ENCODE measurements around the gene ZNF569. TPM values are rescaled to one million over a fixed set of nuclear protein-coding genes. Genes with fewer than 3 reads are reported as not detected.
A peak's percentile ranks its signal among the peaks of the same experiment; 100 is the strongest.

The ZNF569 gene
- total and polyA plus RNA-seq, 2 of the 13 experiments (the other 11 are each of a cell fraction or from before 2014, with no cell fraction given), result 1.4 to 5.7 TPM

DNA sequence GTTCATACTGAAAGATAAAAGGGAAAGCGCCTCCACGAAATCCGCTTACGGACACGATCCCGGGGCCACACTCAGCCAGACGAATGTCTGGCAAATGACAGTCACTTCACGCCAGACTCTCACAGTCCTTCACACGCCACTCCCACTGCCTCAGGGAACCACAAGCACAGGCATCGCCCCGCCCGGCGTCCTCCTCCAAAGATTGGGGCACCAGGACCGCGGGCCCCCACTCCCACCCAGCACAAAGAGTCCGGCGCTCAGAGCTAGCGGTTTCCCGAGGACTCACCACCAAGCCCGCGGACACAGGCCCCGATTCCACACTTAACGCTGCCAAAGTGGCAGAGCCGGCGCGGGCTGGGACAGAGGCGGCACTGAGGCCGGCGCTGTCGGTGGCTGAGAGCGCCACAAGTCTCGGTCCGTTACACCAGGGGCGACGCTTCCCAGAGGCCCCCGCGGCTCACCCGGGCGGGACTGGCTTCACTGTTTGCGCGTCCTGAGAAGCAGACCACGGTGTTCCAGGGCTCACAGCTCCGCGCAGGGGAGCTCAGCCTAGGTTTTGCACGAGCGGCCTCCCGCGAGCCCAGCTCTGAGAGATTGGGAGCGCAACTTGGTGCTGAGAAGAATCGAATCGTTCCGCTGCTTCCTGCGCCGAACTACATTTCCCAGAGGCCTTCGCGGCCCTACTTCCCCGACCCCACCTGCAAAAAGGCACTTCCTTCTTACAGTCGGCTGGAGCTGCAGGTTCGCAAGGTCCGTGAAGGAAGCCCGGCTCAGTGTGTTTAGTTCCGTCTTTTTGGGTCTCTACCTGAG is at the start of gene ZNF569 (continued):
- TF ChIP-seq ZNF678 (CRISPR knock-in tag; IDR thresholded peaks at IDR 0.05) (no peak), ATAD3A (CRISPR knock-in tag; IDR thresholded peaks at IDR 0.05) (0 out of 2 replicates have a peak, but pooled peaks have one; percentile 14), DR1 (CRISPR knock-in tag; IDR thresholded peaks at IDR 0.05) (no peak), TEF (CRISPR knock-in tag; IDR thresholded peaks at IDR 0.05) (no peak), SRSF4 (IDR thresholded peaks at IDR 0.05; ENCODE audit: low read depth, low read length, poor library complexity, severe bottlenecking) (no peak), PLRG1 (conservative IDR thresholded peaks at IDR 0.05) (no peak), HBP1 (CRISPR knock-in tag; IDR thresholded peaks at IDR 0.05; ENCODE audit: low read depth) (peak; percentile 71; the same call in 1 of the 2 replicates), ETV6 (CRISPR knock-in tag; conservative IDR thresholded peaks at IDR 0.05) (no peak), ZNF749 (CRISPR knock-in tag; IDR thresholded peaks at IDR 0.05; ENCODE audit: borderline replicate concordance) (no peak), ZNF7 (CRISPR knock-in tag; IDR thresholded peaks at IDR 0.05) (0 out of 2 replicates have a peak, but pooled peaks have one; percentile 28), PHF20 (CRISPR knock-in tag; IDR thresholded peaks at IDR 0.05) (peak; percentile 93), ZZZ3 (CRISPR knock-in tag; IDR thresholded peaks at IDR 0.05; ENCODE audit: borderline replicate concordance) (0 out of 2 replicates have a peak, but pooled peaks have one; percentile 61), ZKSCAN1 (IDR thresholded peaks at IDR 0.05; ENCODE audit: low read length) (peak; percentile 42; the same call in 1 of the 2 replicates), PPARG (CRISPR knock-in tag; conservative IDR thresholded peaks at IDR 0.05) (0 out of 2 replicates have a peak, but pooled peaks have one; percentile 17), HDAC1 (CRISPR knock-in tag; IDR thresholded peaks at IDR 0.05) (peak; percentile 71), KDM5B (CRISPR knock-in tag; IDR thresholded peaks at IDR 0.05; ENCODE audit: borderline replicate concordance) (peak; percentile 91)
- TF ChIP-seq, protein P1, sequence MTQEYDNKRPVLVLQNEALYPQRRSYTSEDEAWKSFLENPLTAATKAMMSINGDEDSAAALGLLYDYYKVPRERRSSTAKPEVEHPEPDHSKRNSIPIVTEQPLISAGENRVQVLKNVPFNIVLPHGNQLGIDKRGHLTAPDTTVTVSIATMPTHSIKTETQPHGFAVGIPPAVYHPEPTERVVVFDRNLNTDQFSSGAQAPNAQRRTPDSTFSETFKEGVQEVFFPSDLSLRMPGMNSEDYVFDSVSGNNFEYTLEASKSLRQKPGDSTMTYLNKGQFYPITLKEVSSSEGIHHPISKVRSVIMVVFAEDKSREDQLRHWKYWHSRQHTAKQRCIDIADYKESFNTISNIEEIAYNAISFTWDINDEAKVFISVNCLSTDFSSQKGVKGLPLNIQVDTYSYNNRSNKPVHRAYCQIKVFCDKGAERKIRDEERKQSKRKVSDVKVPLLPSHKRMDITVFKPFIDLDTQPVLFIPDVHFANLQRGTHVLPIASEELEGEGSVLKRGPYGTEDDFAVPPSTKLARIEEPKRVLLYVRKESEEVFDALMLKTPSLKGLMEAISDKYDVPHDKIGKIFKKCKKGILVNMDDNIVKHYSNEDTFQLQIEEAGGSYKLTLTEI (CRISPR knock-in tag; conservative IDR thresholded peaks at IDR 0.05), result no peak
- TF ChIP-seq, protein P2, sequence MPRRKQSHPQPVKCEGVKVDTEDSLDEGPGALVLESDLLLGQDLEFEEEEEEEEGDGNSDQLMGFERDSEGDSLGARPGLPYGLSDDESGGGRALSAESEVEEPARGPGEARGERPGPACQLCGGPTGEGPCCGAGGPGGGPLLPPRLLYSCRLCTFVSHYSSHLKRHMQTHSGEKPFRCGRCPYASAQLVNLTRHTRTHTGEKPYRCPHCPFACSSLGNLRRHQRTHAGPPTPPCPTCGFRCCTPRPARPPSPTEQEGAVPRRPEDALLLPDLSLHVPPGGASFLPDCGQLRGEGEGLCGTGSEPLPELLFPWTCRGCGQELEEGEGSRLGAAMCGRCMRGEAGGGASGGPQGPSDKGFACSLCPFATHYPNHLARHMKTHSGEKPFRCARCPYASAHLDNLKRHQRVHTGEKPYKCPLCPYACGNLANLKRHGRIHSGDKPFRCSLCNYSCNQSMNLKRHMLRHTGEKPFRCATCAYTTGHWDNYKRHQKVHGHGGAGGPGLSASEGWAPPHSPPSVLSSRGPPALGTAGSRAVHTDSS (CRISPR knock-in tag; conservative IDR thresholded peaks at IDR 0.05), result no peak
- TF ChIP-seq, protein P3, sequence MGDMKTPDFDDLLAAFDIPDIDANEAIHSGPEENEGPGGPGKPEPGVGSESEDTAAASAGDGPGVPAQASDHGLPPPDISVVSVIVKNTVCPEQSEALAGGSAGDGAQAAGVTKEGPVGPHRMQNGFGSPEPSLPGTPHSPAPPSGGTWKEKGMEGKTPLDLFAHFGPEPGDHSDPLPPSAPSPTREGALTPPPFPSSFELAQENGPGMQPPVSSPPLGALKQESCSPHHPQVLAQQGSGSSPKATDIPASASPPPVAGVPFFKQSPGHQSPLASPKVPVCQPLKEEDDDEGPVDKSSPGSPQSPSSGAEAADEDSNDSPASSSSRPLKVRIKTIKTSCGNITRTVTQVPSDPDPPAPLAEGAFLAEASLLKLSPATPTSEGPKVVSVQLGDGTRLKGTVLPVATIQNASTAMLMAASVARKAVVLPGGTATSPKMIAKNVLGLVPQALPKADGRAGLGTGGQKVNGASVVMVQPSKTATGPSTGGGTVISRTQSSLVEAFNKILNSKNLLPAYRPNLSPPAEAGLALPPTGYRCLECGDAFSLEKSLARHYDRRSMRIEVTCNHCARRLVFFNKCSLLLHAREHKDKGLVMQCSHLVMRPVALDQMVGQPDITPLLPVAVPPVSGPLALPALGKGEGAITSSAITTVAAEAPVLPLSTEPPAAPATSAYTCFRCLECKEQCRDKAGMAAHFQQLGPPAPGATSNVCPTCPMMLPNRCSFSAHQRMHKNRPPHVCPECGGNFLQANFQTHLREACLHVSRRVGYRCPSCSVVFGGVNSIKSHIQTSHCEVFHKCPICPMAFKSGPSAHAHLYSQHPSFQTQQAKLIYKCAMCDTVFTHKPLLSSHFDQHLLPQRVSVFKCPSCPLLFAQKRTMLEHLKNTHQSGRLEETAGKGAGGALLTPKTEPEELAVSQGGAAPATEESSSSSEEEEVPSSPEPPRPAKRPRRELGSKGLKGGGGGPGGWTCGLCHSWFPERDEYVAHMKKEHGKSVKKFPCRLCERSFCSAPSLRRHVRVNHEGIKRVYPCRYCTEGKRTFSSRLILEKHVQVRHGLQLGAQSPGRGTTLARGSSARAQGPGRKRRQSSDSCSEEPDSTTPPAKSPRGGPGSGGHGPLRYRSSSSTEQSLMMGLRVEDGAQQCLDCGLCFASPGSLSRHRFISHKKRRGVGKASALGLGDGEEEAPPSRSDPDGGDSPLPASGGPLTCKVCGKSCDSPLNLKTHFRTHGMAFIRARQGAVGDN (CRISPR knock-in tag; IDR thresholded peaks at IDR 0.05), result peak; percentile 85

Measured in HepG2 (cell line).